ENCODE results near the gene CCDC85B. TPM values are rescaled to one million over a fixed set of nuclear protein-coding genes. Genes with fewer than 3 reads are reported as not detected.
A peak's percentile ranks its signal among the peaks of the same experiment; 100 is the strongest.

CCDC85B gene
- total and polyA plus RNA-seq, 4 donors, result 20.7 to 63.4 (median 53.9) TPM

- H3K9ac ChIP-seq (ENCODE audit: insufficient read depth in 1 of 2, low read length in 2 of 2), result no peak overlapping the region
- H3K27ac ChIP-seq (ENCODE audit: low read depth in 1 of 2, low read length in 1 of 2), result peak overlapping the region in 1 of 2 donors; percentile 64
- peaks cover 0 to 6% (median 0%) of the 10 kb centered on the region in 5 donors for H3K4me1 ChIP-seq (ENCODE audit: control insufficient read depth in 5 of 5, insufficient read depth in 5 of 5, low read length in 5 of 5)
- DNase-seq (no peak), ATAC-seq (ENCODE audit: insufficient read depth, low FRiP score) (peak; percentile 58)
- peaks cover 0 to 9% (median 3%) of the 10 kb centered on the region in 4 donors for H3K36me3 ChIP-seq (ENCODE audit: control insufficient read depth in 4 of 4, insufficient read depth in 4 of 4, low read length in 4 of 4)
- no peak for TF ChIP-seq CTCF (IDR thresholded peaks at IDR 0.05; ENCODE audit: control extremely low read depth, extremely low read depth)
- WGBS, 2 donors, result 14 to 34% methylated on average over 9 of the region's 9 CpGs
- no peaks in the 10 kb centered on the region for H3K27me3 ChIP-seq (ENCODE audit: control insufficient read depth in 3 of 3, insufficient read depth in 3 of 3, low read length in 2 of 3)
- H3K9me3 ChIP-seq (ENCODE audit: control insufficient read depth in 4 of 4, insufficient read depth in 3 of 4, low read length in 3 of 4), result no peaks in the 10 kb centered on the region
- H3K4me3 ChIP-seq, result no peak overlapping the region
Observed at GRCh38 chr11:65927904-65928397, 37.5 kb downstream of the CCDC85B start.

- H3K4me1 ChIP-seq (ENCODE audit: control insufficient read depth in 5 of 5, insufficient read depth in 5 of 5, low read length in 5 of 5), result peaks cover 0 to 6% (median 0%) of the 10 kb centered on the region in 5 donors
- ATAC-seq (ENCODE audit: insufficient read depth, low FRiP score) (no peak), DNase-seq (no peak)
- TF ChIP-seq CTCF (IDR thresholded peaks at IDR 0.05; ENCODE audit: control extremely low read depth, extremely low read depth), result no peak
- no peak overlapping the region for H3K4me3 ChIP-seq
- whole genome bisulfite sequencing, 2 donors, result 39 to 56% methylated on average over 6 of the region's 6 CpGs
- no peaks in the 10 kb centered on the region for H3K27me3 ChIP-seq (ENCODE audit: control insufficient read depth in 3 of 3, insufficient read depth in 3 of 3, low read length in 2 of 3)
- no peak overlapping the region for H3K27ac ChIP-seq (ENCODE audit: low read depth in 1 of 2, low read length in 1 of 2)
- H3K9ac ChIP-seq (ENCODE audit: insufficient read depth in 1 of 2, low read length in 2 of 2), result no peak overlapping the region
- H3K9me3 ChIP-seq (ENCODE audit: control insufficient read depth in 4 of 4, insufficient read depth in 3 of 4, low read length in 3 of 4), result no peaks in the 10 kb centered on the region
- H3K36me3 ChIP-seq (ENCODE audit: control insufficient read depth in 4 of 4, insufficient read depth in 4 of 4, low read length in 4 of 4), result peaks cover 0 to 3% (median 1%) of the 10 kb centered on the region in 4 donors
Observed at GRCh38 chr11:65928667-65929066, 38.2 kb downstream of the CCDC85B start.

GRCh38 chr11:65931773-65932557 is 41.5 kb downstream of the CCDC85B start:
- no peak for ATAC-seq (ENCODE audit: insufficient read depth, low FRiP score)
- no peak overlapping the region for H3K27ac ChIP-seq (ENCODE audit: low read depth in 1 of 2, low read length in 1 of 2)
- DNase-seq, result no peak
- H3K27me3 ChIP-seq (ENCODE audit: control insufficient read depth in 3 of 3, insufficient read depth in 3 of 3, low read length in 2 of 3), result no peaks in the 10 kb centered on the region
- no peak for TF ChIP-seq CTCF (IDR thresholded peaks at IDR 0.05; ENCODE audit: control extremely low read depth, extremely low read depth)
- H3K9ac ChIP-seq (ENCODE audit: insufficient read depth in 1 of 2, low read length in 2 of 2), result no peak overlapping the region
- H3K4me3 ChIP-seq, result no peak overlapping the region
- no peaks in the 10 kb centered on the region for H3K9me3 ChIP-seq (ENCODE audit: control insufficient read depth in 4 of 4, insufficient read depth in 3 of 4, low read length in 3 of 4)
- WGBS, 2 donors, result 56 to 67% methylated on average over 13 of the region's 13 CpGs
- H3K4me1 ChIP-seq (ENCODE audit: control insufficient read depth in 5 of 5, insufficient read depth in 5 of 5, low read length in 5 of 5), result peaks cover 0 to 12% (median 0%) of the 10 kb centered on the region in 5 donors
- H3K36me3 ChIP-seq (ENCODE audit: control insufficient read depth in 4 of 4, insufficient read depth in 4 of 4, low read length in 4 of 4), result no peaks in the 10 kb centered on the region
